ENCODE data around the gene SEPTIN1.
A peak's percentile ranks its signal among the peaks of the same experiment; 100 is the strongest.

Gene SEPTIN1

GRCh38 chr16:30382111-30382881 lies at the start of gene SEPTIN1:
TSS of gene SEPTIN1 (minus strand) at chr16:30382561. CDS start at chr16:30382542, 19 bp downstream.
- DNase-seq: no peak

- no peak for DNase-seq
These were observed 48.1 kb upstream of the SEPTIN1 start for GRCh38 chr16:30430428-30430970.

- DNase-seq: peak; percentile 98
These were observed 47.5 kb upstream of the SEPTIN1 start, which contains the start of gene DCTPP1 for GRCh38 chr16:30429678-30430427. TSS of gene DCTPP1 (minus strand) at chr16:30430030. CDS start at chr16:30429980, 50 bp downstream.

GRCh38 chr16:30429418-30429677 lies 47.0 kb upstream of the SEPTIN1 start:
- DNase-seq: no peak

GRCh38 chr16:30428055-30428454 lies 45.7 kb upstream of the SEPTIN1 start:
- DNase-seq: no peak

DNA sequence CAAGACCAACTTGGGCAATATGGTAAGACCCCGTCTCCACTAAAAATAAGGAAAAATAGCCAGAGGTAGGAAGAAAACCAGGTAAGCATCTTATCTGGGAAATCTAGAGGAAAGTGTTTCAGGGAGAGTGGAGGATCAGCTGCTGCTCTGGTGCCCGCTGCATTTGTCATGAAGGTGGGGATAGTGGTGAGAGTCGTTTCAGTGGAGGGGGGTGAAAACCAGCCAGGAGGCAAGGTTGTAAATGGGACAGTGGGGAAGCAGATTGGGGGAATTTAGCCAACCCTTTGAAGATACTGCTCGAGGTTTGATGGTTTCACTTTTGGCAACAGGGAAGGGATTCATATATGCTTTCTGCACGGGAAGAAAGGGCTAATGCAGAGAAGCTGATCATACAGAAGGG lies 38.6 kb upstream of the SEPTIN1 start:
- DNase-seq: no peak

DNA sequence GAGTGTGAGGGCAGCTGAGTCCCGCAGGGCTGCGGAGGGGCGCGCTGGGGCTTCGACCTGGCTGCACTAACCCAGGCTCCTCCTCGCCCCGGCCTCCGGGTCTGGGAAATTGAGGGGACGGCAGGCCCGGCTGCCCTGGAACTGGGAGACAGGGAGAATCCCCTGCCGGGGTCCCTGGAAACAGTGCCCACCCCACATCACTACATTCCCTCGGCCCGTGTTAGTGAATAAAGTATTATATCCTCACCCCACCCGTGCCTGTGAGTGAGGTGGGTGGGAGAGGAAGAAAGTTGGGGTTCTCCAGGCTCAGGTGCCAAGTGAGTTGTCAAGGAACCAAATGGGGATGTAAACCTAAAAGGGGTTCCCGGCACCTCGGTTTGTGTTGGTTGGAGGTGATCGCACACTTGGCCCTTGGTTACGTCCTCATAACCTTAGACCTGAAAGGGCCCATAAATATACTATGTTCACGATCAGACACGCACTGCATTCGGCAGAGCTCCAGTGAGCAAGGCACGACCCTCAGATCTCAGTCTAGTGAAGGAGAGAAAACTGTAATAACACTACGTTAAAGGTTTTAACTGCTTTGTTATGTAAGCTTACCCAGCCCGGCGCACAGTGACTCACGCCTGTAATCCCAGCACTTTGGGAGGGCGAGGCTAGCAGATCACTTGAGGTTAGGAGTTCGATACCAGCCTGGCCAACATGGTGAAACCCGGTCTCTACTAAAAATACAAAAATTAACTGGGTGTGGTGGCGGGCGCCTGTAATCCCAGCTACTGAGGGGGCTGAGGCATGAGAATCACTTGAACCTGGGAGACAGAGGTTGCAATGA lies 36.2 kb upstream of the SEPTIN1 start:
- no peak for DNase-seq

- DNase-seq: peak; percentile 92
These were observed 35.4 kb upstream of the SEPTIN1 start for GRCh38 chr16:30417529-30418349.

DNA sequence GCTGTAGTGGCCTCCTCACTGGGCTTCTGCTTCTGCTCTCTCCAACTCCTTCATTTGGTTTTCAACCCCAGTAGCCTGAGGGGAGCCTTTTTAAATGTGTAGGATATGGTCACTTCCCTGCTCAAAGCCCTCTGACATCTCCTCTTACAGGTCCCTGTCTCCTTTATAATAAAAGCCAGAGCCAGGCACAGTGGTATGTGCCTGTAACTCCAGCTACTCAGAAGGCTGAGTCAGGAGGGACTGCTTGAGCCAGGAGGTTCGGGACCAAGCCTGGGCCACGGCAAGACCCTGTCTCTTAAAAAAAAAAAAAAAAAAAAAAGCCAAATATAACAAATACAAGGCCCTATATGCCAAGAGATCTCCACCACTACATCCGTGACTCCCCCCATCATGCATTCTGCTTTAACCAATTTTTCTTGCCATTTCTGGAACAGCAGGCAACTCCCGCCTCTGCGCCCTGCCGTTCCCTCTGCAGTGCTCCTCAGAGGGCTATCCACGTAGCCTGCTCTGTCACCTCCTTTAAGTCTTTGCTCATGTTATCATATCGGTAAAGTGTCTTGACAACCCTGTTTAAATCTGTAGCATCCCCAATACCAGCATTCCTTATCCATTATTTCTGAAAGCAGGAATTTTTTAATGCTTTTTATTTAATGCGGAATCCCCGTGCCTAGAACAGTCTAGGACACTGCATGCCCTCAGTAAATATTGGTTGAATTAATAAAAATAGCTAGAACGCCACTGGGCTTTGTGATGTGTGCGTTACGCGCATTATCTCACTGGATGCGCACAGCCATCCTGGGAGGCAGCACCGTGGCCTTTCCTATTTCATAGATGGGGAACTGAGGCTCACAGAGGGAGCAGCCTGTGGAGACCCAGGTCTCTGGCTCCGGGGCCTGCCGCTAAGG lies 34.5 kb upstream of the SEPTIN1 start:
- DNase-seq: no peak

- DNase-seq: no peak
These were observed 33.8 kb upstream of the SEPTIN1 start for GRCh38 chr16:30416047-30416603.

DNA sequence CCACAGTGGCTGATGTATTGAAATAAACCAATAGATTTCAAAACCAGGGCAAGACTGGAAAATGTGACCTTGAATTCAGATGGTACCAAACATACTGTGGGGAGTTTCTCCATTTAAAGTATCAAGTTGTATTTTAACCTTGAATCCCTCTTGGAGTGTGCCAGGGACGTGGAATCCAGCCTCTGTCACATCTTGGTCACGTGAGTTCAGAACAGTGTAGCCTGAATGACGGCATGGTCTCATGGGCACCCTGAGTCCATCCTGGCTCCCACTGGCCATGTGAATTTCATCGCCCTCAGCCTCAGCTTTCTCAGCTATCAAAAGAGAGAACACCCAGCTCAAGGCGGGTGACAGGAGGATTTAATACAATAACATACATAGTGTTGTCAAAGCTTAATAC lies 31.8 kb upstream of the SEPTIN1 start:
- DNase-seq: no peak

- DNase-seq: no peak
These were observed 30.9 kb upstream of the SEPTIN1 start for GRCh38 chr16:30413112-30413806.

DNA sequence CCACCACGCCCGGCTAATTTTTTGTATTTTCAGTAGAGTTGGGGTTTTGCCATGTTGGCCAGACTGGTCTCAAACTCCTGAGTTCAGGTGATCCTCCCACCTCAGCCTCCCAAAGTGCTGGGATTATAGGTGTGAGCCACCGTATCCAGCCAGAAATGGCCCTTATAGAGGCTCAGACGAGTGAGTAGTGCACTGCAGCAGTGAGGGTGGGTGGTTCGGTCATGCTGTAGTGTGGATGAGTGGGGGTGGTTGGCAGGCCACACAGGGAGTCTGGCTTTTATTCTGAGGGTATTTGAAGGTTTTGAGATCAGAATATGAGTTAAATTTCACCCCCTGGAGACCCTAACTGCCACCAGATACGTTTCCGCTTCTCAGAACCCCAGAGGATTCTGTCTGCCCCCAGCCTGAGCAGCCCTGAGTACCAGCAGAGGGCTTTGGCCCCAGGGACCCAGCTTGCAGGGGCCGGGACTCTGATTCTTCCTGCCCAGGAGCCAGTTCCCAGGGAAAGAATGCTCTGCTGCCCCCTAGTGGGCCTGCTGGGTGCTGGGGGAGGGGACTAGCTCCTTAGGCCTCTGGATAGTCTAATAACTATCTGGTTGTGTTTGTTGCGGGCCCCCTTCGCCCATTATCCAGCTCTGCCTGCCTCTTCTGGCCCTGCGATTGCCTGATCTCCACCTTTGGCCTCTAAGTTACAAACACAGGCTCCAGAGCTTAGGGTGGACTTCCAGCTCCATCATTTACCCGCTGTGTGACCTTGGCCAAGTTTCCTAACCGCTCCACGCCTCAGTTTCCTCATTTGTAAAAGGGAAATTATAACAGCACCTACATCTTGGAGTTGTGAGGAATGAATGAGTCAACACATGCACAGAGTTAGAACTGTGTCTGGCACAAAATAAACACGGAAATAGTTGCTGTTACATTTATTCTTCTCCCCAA lies 27.0 kb upstream of the SEPTIN1 start:
- DNase-seq: peak; percentile 78

DNA sequence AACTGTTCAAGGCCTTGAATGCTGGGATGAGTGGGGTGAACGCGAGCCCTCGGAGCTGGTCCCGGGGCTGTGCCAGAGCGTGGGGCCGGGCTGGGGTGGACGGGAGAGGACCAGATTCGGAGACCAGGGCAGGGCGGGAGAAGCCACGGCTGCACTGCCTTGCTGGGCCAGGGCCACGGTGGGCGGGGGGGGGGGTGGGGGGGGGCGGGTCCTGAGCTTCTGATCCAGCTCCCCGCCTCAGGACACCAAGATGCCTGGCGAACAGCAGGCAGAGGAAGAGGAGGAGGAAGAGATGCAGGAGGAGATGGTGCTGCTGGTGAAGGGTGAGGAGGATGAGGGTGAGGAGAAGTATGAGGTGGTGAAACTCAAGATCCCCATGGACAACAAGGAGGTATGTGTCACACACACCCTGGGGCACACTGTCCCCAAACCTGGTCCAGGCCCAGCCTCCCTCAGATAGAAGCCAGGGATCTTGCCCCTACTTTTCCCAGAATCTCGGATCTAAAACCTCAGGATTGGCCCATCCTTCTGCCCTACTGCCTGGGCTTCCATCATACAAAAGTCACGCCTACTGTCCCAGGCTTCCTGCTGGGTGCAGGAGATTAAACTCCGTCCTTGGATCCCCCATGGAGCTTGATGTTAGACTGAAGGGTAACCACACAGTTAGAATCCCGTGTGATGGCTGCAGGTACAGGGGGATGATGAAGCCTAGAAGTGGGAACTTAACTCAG lies 25.6 kb upstream of the SEPTIN1 start:
- no peak for DNase-seq

GRCh38 chr16:30407102-30407803 lies 24.9 kb upstream of the SEPTIN1 start, which contains the start of gene ZNF771:
TSS of gene ZNF771 (plus strand) at chr16:30407606. CDS start at chr16:30408054, 448 bp downstream.
- DNase-seq: peak; percentile 86

- DNase-seq: no peak
These were observed 24.4 kb upstream of the SEPTIN1 start for GRCh38 chr16:30406795-30407101.

DNA sequence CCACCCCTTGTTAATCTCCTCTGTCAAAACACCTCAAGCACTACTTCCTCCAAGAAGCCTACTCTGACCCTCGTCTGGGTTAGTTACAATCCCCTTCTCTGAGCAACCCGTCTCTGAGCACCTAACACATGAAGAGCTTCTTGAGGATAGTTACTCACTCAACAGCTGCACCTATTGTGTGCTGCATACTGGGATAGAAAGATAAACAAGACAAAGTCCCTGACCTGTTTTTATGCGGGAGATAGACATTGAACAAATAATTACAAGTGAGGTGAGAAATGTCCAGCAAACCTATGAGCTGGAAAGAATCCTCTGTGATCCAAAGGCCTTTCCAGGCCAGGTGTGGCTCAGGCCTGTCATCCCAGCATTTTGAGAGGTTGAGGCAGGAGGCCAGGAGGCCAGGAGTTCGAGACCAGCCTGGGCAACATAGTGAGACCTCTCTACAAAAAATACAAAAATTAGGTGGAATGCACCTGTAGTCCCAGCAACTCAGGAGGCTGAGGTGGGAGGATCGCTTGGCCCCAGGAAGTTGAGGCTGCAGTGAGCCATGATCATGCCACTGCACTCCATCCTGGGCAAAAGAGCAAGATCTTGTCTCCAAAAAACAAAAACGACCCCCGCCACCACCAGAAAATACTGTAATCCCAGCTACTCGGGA lies 19.5 kb upstream of the SEPTIN1 start:
- DNase-seq: no peak

Measured in NCI-H1105 (cell line).